ENCODE measurements around the gene SMOC2.

The SMOC2 gene

DNA sequence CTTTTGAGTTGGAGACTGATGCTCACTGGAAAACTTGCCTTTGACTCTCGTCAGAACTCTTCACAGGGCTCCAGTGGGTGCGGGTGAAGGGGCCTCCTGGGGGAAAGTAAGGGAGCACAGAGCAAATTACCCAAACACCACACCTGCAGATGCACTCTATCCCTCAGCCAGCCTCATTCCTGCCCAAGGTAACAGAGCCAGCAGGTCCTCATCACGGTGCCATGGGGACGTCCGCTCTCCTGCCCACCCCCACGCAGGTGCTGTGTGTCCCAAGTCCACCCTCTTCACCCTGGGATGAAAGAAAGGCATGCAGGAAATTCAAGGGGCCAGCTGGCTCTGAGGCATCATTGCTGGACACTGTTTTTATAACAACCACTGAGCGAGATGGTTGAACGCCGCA lies 269.0 kb downstream of the SMOC2 start:
- Histone ChIP-seq H3K56ac (ENCODE audit: low read length) (no peak overlapping the region), H3K4me1 (ENCODE audit: control insufficient read depth, low read depth, low read length) (no peaks in the 10 kb centered on the region), H3K18ac (ENCODE audit: low read length) (no peak overlapping the region), H3K4me2 (ENCODE audit: low read length) (no peak overlapping the region), H2BK5ac (ENCODE audit: low read length) (no peak overlapping the region), H2AK5ac (ENCODE audit: low read length) (no peak overlapping the region), H3K79me1 (ENCODE audit: low read length) (no peaks in the 10 kb centered on the region), H3K27ac (ENCODE audit: low read depth, low read length) (no peak overlapping the region), H3K4ac (ENCODE audit: low read depth, low read length) (no peak overlapping the region), H2BK120ac (ENCODE audit: low read depth, low read length) (no peak overlapping the region), H3K9ac (ENCODE audit: low read length) (no peak overlapping the region), H3K23ac (ENCODE audit: low read length) (no peak overlapping the region), H3K4me3 (ENCODE audit: low read length) (no peak overlapping the region), H3K79me2 (ENCODE audit: control insufficient read depth, insufficient read depth, low read length) (no peaks in the 10 kb centered on the region), H3K36me3 (ENCODE audit: control insufficient read depth, insufficient read depth, low read length) (no peaks in the 10 kb centered on the region), H2BK15ac (replicated peaks; ENCODE audit: low read depth) (no peak overlapping the region), H4K8ac (ENCODE audit: low read depth, low read length) (no peak overlapping the region), H3K27me3 (ENCODE audit: insufficient read depth, low read length, poor library complexity) (no peaks in the 10 kb centered on the region), H4K5ac (ENCODE audit: low read length) (no peak overlapping the region)
- WGBS (ENCODE audit: extremely low coverage, insufficient coverage, low lambda C conversion rate): no CpG with 5 or more reads among the region's 9 CpGs
- no peak for DNase-seq

DNA sequence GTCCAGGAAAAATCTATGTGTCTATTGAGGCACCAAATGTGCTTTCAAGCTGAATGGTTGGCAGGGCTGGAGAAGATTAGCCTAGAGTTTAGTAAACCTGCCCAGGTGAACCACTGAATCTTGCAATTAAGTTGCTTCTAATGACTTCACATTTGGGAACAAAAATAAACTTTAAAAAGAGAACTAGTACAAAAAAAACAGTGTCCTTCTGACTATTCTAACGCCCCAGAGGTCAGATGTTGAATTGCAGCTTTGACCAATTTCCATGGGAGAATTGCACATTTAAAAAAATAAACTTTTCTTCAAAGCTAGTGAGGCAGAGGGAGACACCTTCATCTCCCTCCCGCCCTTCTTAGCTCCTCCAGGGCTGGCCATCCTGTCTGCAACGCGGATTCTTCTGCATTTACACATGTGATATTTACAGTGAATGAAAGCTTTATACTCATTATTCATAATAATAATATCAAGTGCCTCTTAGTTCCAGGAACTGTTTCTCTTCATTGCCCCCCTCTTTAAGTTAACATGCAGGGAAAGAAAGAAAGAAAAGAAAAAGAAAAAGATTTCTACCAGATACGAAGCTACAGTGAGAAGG lies 270.2 kb downstream of the SMOC2 start:
- H3K4ac ChIP-seq (ENCODE audit: low read depth, low read length): no peak overlapping the region

GRCh38 chr6:168711666-168712300 lies 270.8 kb downstream of the SMOC2 start:
- Histone ChIP-seq H3K23ac (ENCODE audit: low read length) (no peak overlapping the region), H3K27me3 (ENCODE audit: insufficient read depth, low read length, poor library complexity) (no peaks in the 10 kb centered on the region), H2BK120ac (ENCODE audit: low read depth, low read length) (no peak overlapping the region), H2AK5ac (ENCODE audit: low read length) (no peak overlapping the region), H3K79me2 (ENCODE audit: control insufficient read depth, insufficient read depth, low read length) (no peaks in the 10 kb centered on the region), H3K18ac (ENCODE audit: low read length) (no peak overlapping the region), H3K4me3 (ENCODE audit: low read length) (no peak overlapping the region), H4K5ac (ENCODE audit: low read length) (no peak overlapping the region), H3K79me1 (ENCODE audit: low read length) (no peaks in the 10 kb centered on the region), H2BK5ac (ENCODE audit: low read length) (no peak overlapping the region), H3K4me1 (ENCODE audit: control insufficient read depth, low read depth, low read length) (no peaks in the 10 kb centered on the region), H3K4me2 (ENCODE audit: low read length) (no peak overlapping the region), H3K9ac (ENCODE audit: low read length) (no peak overlapping the region), H3K36me3 (ENCODE audit: control insufficient read depth, insufficient read depth, low read length) (no peaks in the 10 kb centered on the region), H3K4ac (ENCODE audit: low read depth, low read length) (no peak overlapping the region), H3K56ac (ENCODE audit: low read length) (no peak overlapping the region), H2BK15ac (replicated peaks; ENCODE audit: low read depth) (no peak overlapping the region), H3K27ac (ENCODE audit: low read depth, low read length) (no peak overlapping the region), H4K8ac (ENCODE audit: low read depth, low read length) (no peak overlapping the region)
- DNase-seq: no peak
- no CpG with 5 or more reads among the region's 11 CpGs for WGBS (ENCODE audit: extremely low coverage, insufficient coverage, low lambda C conversion rate)

More for the DNA sequence above, 270.2 kb downstream of the SMOC2 start:
- Histone ChIP-seq H2AK5ac (ENCODE audit: low read length) (no peak overlapping the region), H2BK15ac (replicated peaks; ENCODE audit: low read depth) (no peak overlapping the region), H3K9ac (ENCODE audit: low read length) (no peak overlapping the region), H3K18ac (ENCODE audit: low read length) (no peak overlapping the region), H3K36me3 (ENCODE audit: control insufficient read depth, insufficient read depth, low read length) (no peaks in the 10 kb centered on the region), H3K56ac (ENCODE audit: low read length) (no peak overlapping the region), H3K79me1 (ENCODE audit: low read length) (no peaks in the 10 kb centered on the region), H3K79me2 (ENCODE audit: control insufficient read depth, insufficient read depth, low read length) (no peaks in the 10 kb centered on the region), H2BK5ac (ENCODE audit: low read length) (no peak overlapping the region), H3K27ac (ENCODE audit: low read depth, low read length) (no peak overlapping the region), H4K5ac (ENCODE audit: low read length) (no peak overlapping the region), H4K8ac (ENCODE audit: low read depth, low read length) (no peak overlapping the region), H3K4me3 (ENCODE audit: low read length) (no peak overlapping the region), H3K4me1 (ENCODE audit: control insufficient read depth, low read depth, low read length) (no peaks in the 10 kb centered on the region), H3K4me2 (ENCODE audit: low read length) (no peak overlapping the region), H3K23ac (ENCODE audit: low read length) (no peak overlapping the region), H3K27me3 (ENCODE audit: insufficient read depth, low read length, poor library complexity) (no peaks in the 10 kb centered on the region), H2BK120ac (ENCODE audit: low read depth, low read length) (no peak overlapping the region)
- no peak for DNase-seq
- WGBS (ENCODE audit: extremely low coverage, insufficient coverage, low lambda C conversion rate): no CpG with 5 or more reads among the region's 5 CpGs

GRCh38 chr6:168712993-168713392 lies 272.0 kb downstream of the SMOC2 start:
- Histone ChIP-seq H3K56ac (ENCODE audit: low read length) (no peak overlapping the region), H4K8ac (ENCODE audit: low read depth, low read length) (no peak overlapping the region), H3K4me3 (ENCODE audit: low read length) (no peak overlapping the region), H3K79me2 (ENCODE audit: control insufficient read depth, insufficient read depth, low read length) (no peaks in the 10 kb centered on the region), H2AK5ac (ENCODE audit: low read length) (no peak overlapping the region), H3K4me1 (ENCODE audit: control insufficient read depth, low read depth, low read length) (no peaks in the 10 kb centered on the region), H3K23ac (ENCODE audit: low read length) (no peak overlapping the region), H2BK120ac (ENCODE audit: low read depth, low read length) (no peak overlapping the region), H3K36me3 (ENCODE audit: control insufficient read depth, insufficient read depth, low read length) (no peaks in the 10 kb centered on the region), H3K4ac (ENCODE audit: low read depth, low read length) (no peak overlapping the region), H3K4me2 (ENCODE audit: low read length) (no peak overlapping the region), H3K27ac (ENCODE audit: low read depth, low read length) (no peak overlapping the region), H3K18ac (ENCODE audit: low read length) (no peak overlapping the region), H2BK15ac (replicated peaks; ENCODE audit: low read depth) (no peak overlapping the region), H3K9ac (ENCODE audit: low read length) (no peak overlapping the region), H2BK5ac (ENCODE audit: low read length) (no peak overlapping the region), H3K79me1 (ENCODE audit: low read length) (no peaks in the 10 kb centered on the region), H4K5ac (ENCODE audit: low read length) (no peak overlapping the region), H3K27me3 (ENCODE audit: insufficient read depth, low read length, poor library complexity) (no peaks in the 10 kb centered on the region)
- no CpG with 5 or more reads among the region's 5 CpGs for WGBS (ENCODE audit: extremely low coverage, insufficient coverage, low lambda C conversion rate)
- no peak for DNase-seq

GRCh38 chr6:168713839-168714238 lies 272.9 kb downstream of the SMOC2 start:
- no peak overlapping the region for H3K23ac ChIP-seq (ENCODE audit: low read length)
- H3K4ac ChIP-seq (ENCODE audit: low read depth, low read length): no peak overlapping the region
- H2BK120ac ChIP-seq (ENCODE audit: low read depth, low read length): no peak overlapping the region
- H3K4me1 ChIP-seq (ENCODE audit: control insufficient read depth, low read depth, low read length): no peaks in the 10 kb centered on the region
- H2BK15ac ChIP-seq (replicated peaks; ENCODE audit: low read depth): no peak overlapping the region
- H3K79me2 ChIP-seq (ENCODE audit: control insufficient read depth, insufficient read depth, low read length): no peaks in the 10 kb centered on the region
- no peak overlapping the region for H3K4me2 ChIP-seq (ENCODE audit: low read length)
- H3K36me3 ChIP-seq (ENCODE audit: control insufficient read depth, insufficient read depth, low read length): no peaks in the 10 kb centered on the region
- no peak overlapping the region for H2BK5ac ChIP-seq (ENCODE audit: low read length)
- no peak overlapping the region for H3K27ac ChIP-seq (ENCODE audit: low read depth, low read length)
- H3K18ac ChIP-seq (ENCODE audit: low read length): no peak overlapping the region
- no peak overlapping the region for H4K5ac ChIP-seq (ENCODE audit: low read length)
- no peaks in the 10 kb centered on the region for H3K79me1 ChIP-seq (ENCODE audit: low read length)
- no CpG with 5 or more reads among the region's 3 CpGs for WGBS (ENCODE audit: extremely low coverage, insufficient coverage, low lambda C conversion rate)
- H3K4me3 ChIP-seq (ENCODE audit: low read length): no peak overlapping the region
- H4K8ac ChIP-seq (ENCODE audit: low read depth, low read length): no peak overlapping the region
- H3K56ac ChIP-seq (ENCODE audit: low read length): no peak overlapping the region
- no peak overlapping the region for H2AK5ac ChIP-seq (ENCODE audit: low read length)
- no peak overlapping the region for H3K9ac ChIP-seq (ENCODE audit: low read length)
- H3K27me3 ChIP-seq (ENCODE audit: insufficient read depth, low read length, poor library complexity): no peaks in the 10 kb centered on the region
- DNase-seq: peak; percentile 56

Data from mesendoderm (in vitro differentiated cells).